ENCODE results near the gene GPER1. TPM values are rescaled to one million over a fixed set of nuclear protein-coding genes. Genes with fewer than 3 reads are reported as not detected.

GPER1 gene
- polyA plus RNA-seq, 2 of the 4 experiments (the other 2 are of a cell fraction) = 0.23 to 0.50 TPM

- 87% methylated on average over 17 of the region's 20 CpGs for WGBS (ENCODE audit: missing lambda C conversion rate)
- Histone ChIP-seq H3K27ac (no peak overlapping the region), H3K4me2 (no peak overlapping the region), H3K9me3 (no peaks in the 10 kb centered on the region), H3K4me3 (no peak overlapping the region), H3K4me1 (no peaks in the 10 kb centered on the region)
- ATAC-seq = no peak
- FAIRE-seq = no peak
- DNase-seq (ENCODE audit: low read depth in 1 of 2, low spot score in 1 of 2) = no peak
- TF ChIP-seq ESRRA (IDR thresholded peaks at IDR 0.05; ENCODE audit: borderline replicate concordance, low read length) = no peak
- ChIA-PET CTCF (interaction anchor here (0.9 to 20.4 kb wide), 5 partner anchors 10 to 124 kb away, joined by 3 to 487 read pairs (median 5); no protein-coding TSS in a partner anchor), POLR2A (no interaction called here)
Observed at GRCh38 chr7:1052031-1052818, 35.7 kb upstream of the GPER1 start.

GRCh38 chr7:1053002-1053411 lies 34.9 kb upstream of the GPER1 start:
- Histone ChIP-seq H3K9me3 (no peaks in the 10 kb centered on the region), H3K27ac (no peak overlapping the region), H3K4me2 (no peak overlapping the region), H3K4me3 (no peak overlapping the region), H3K4me1 (no peaks in the 10 kb centered on the region)
- TF ChIP-seq KDM5A (IDR thresholded peaks at IDR 0.05) (no peak), CBX2 (IDR thresholded peaks at IDR 0.05; ENCODE audit: borderline replicate concordance, low read depth) (no peak), GATA3 (IDR thresholded peaks at IDR 0.05; ENCODE audit: borderline replicate concordance) (no peak)
- ATAC-seq (no peak), FAIRE-seq (no peak), DNase-seq (ENCODE audit: low read depth in 1 of 2, low spot score in 1 of 2) (no peak)
- ChIA-PET POLR2A (no interaction called here), CTCF (interaction anchor here (0.9 to 20.4 kb wide), 6 partner anchors 8 to 123 kb away, joined by 3 to 487 read pairs (median 10); partner anchors contain the start of gene GPR146)
- 81% methylated on average over 13 of the region's 17 CpGs for WGBS (ENCODE audit: missing lambda C conversion rate)

- Histone ChIP-seq H3K9me3 (no peaks in the 10 kb centered on the region), H3K4me3 (no peak overlapping the region), H3K4me2 (no peak overlapping the region), H3K4me1 (no peaks in the 10 kb centered on the region), H3K27ac (no peak overlapping the region)
- no peak for ATAC-seq
- DNase-seq (ENCODE audit: low read depth in 1 of 2, low spot score in 1 of 2) = no peak
- FAIRE-seq = no peak
- POLR2A ChIA-PET = no interaction called here
- WGBS (ENCODE audit: missing lambda C conversion rate) = 91% methylated on average over 17 of the region's 17 CpGs
- CTCF ChIA-PET = interaction anchor here (0.6 to 20.4 kb wide), 6 partner anchors 9 to 73 kb away, joined by 3 to 487 read pairs (median 10); partner anchors contain the start of gene GPR146
- TF ChIP-seq ZC3H11A (IDR thresholded peaks at IDR 0.05) (no peak), FOSB (CRISPR knock-in tag; IDR thresholded peaks at IDR 0.05) (no peak), HOXB5 (CRISPR knock-in tag; IDR thresholded peaks at IDR 0.05) (no peak), CBX2 (IDR thresholded peaks at IDR 0.05; ENCODE audit: borderline replicate concordance, low read depth) (no peak), ESRRA (IDR thresholded peaks at IDR 0.05; ENCODE audit: borderline replicate concordance, low read length) (no peak), MAFK (IDR thresholded peaks at IDR 0.05; ENCODE audit: partially characterized antibody) (no peak), PBX3 (IDR thresholded peaks at IDR 0.05) (no peak)
Observed at GRCh38 chr7:1053816-1054370, 34.0 kb upstream of the GPER1 start.

- no peak for TF ChIP-seq JUN (IDR thresholded peaks at IDR 0.05)
- no peak for TF ChIP-seq EHMT2 (IDR thresholded peaks at IDR 0.05; ENCODE audit: low read depth)
- TF ChIP-seq POLR2AphosphoS2 (conservative IDR thresholded peaks at IDR 0.05; ENCODE audit: low read length) = no peak
- no peak for TF ChIP-seq RCOR1 (IDR thresholded peaks at IDR 0.05; ENCODE audit: low read depth, low read length)
- POLR2A ChIA-PET = no interaction called here
- CTCF ChIA-PET = interaction anchor here (0.6 to 20.4 kb wide), 6 partner anchors 10 to 73 kb away, joined by 3 to 487 read pairs (median 10); partner anchors contain the start of gene GPR146
- ATAC-seq (no peak), FAIRE-seq (no peak), DNase-seq (ENCODE audit: low read depth in 1 of 2, low spot score in 1 of 2) (no peak)
- Histone ChIP-seq H3K4me2 (no peak overlapping the region), H3K27ac (no peak overlapping the region), H3K9me3 (no peaks in the 10 kb centered on the region), H3K4me1 (no peaks in the 10 kb centered on the region), H3K4me3 (no peak overlapping the region)
- 93% methylated on average over 23 of the region's 25 CpGs for WGBS (ENCODE audit: missing lambda C conversion rate)
Observed at GRCh38 chr7:1054438-1054837, 33.5 kb upstream of the GPER1 start.

GRCh38 chr7:1054861-1055450 lies 33.0 kb upstream of the GPER1 start:
- Histone ChIP-seq H3K27ac (no peak overlapping the region), H3K9me3 (no peaks in the 10 kb centered on the region), H3K4me1 (no peaks in the 10 kb centered on the region), H3K4me2 (no peak overlapping the region), H3K4me3 (no peak overlapping the region)
- FAIRE-seq (no peak), DNase-seq (ENCODE audit: low read depth in 1 of 2, low spot score in 1 of 2) (no peak), ATAC-seq (no peak)
- WGBS (ENCODE audit: missing lambda C conversion rate) = 93% methylated on average over 18 of the region's 32 CpGs
- ChIA-PET CTCF (interaction anchor here (1.5 to 20.4 kb wide), 4 partner anchors 10 to 59 kb away, joined by 4 to 487 read pairs (median 40); partner anchors contain the start of gene GPR146), POLR2A (no interaction called here)
- TF ChIP-seq NR3C1 (IDR thresholded peaks at IDR 0.05) (no peak), CBX2 (IDR thresholded peaks at IDR 0.05; ENCODE audit: borderline replicate concordance, low read depth) (no peak), CHD4 (IDR thresholded peaks at IDR 0.05; ENCODE audit: borderline replicate concordance) (no peak), CBX8 (IDR thresholded peaks at IDR 0.05) (no peak), SREBF2 (IDR thresholded peaks at IDR 0.05) (no peak), HOXB5 (CRISPR knock-in tag; IDR thresholded peaks at IDR 0.05) (no peak), CTCF (IDR thresholded peaks at IDR 0.05) (no peak), JUNB (IDR thresholded peaks at IDR 0.05) (no peak), MAZ (IDR thresholded peaks at IDR 0.05; ENCODE audit: borderline replicate concordance, low read depth, low read length) (no peak), HOXB13 (CRISPR knock-in tag; IDR thresholded peaks at IDR 0.05; ENCODE audit: low read depth) (no peak)

Data from A549 (cell line).